GM12878 (cell line): ENCODE data around the gene SHC3. TPM values are rescaled to one million over a fixed set of nuclear protein-coding genes. Genes with fewer than 3 reads are reported as not detected.

Source experiments
- ATAC-seq: fragments of 200-7000 bp; cut with Tn5 transposase; 3 replicates; pipeline ENCODE4 v1.9.1; 2020; ENCODE audit warnings: mild to moderate bottlenecking, moderate library complexity
- BruUV-seq: library from RNA; stranded (reverse); fragments of 400-500 nt; replicated peaks from 2 replicates; lab custom pipeline; 2021; lab: Mats Ljungman, UMichigan
- CTCF ChIA-PET: fragments of 300-600 bp; sonication (Branson Sonifier 250); formaldehyde crosslinking; extraction: SDS; loops from one replicate; lab custom pipeline; 2021; ENCODE audit warnings: inconsistent platforms; lab: Yijun Ruan, JAX
- POLR2A ChIA-PET: fragments of 350-600 bp; formaldehyde crosslinking; extraction: SDS; loops from one replicate; lab custom pipeline; 2021; ENCODE audit warnings: inconsistent platforms; lab: Charles Lee
- RAD21 ChIA-PET: fragments of 300-600 bp; sonication (Branson Sonifier 250); formaldehyde crosslinking; loops from one replicate; lab custom pipeline; 2023; ENCODE audit warnings: antibody characterized with exemption; ENCODE audit not compliant: unreplicated experiment; lab: Charles Lee
- SMC1A ChIA-PET: fragments of 300-600 bp; sonication (Branson Sonifier 250); formaldehyde crosslinking; loops from one replicate; lab custom pipeline; 2023; ENCODE audit not compliant: unreplicated experiment, uncharacterized antibody; lab: Charles Lee
- DNase-seq: peaks from one replicate; pipeline ENCODE4 v3.0.0-alpha.2; 2011; ENCODE audit warnings: low read depth, low spot score
- FAIRE-seq: peaks from 3 replicates; lab custom pipeline; 2011; peaks lifted over from hg19 to GRCh38; lab: Jason Lieb, UNC
- H2AFZ ChIP-seq: 2 replicates; pipeline ENCODE4 v1.6.0; 2011; ENCODE audit warnings: low read depth, low read length, control low read depth; ENCODE audit not compliant: control insufficient read depth
- H3K27ac ChIP-seq: 2 replicates; pipeline ENCODE4 v1.5.1; 2011; ENCODE audit warnings: control low read depth; ENCODE audit not compliant: control insufficient read depth, insufficient read depth
- H3K27me3 ChIP-seq, 2 experiments: replicated peaks in 1 of 2; 2 replicates each; pipeline versions ENCODE4 v1.6.0 to v1.6.1; 2011; ENCODE audit warnings: low read length in 1 of 2; ENCODE audit not compliant: control insufficient read depth in 2 of 2, insufficient read depth in 2 of 2
- H3K36me3 ChIP-seq, 2 experiments: 2 replicates each; pipeline ENCODE4 v1.5.1; 2011; ENCODE audit warnings: low read length in 1 of 2; ENCODE audit not compliant: control insufficient read depth in 2 of 2, insufficient read depth in 2 of 2
- H3K4me1 ChIP-seq: 2 replicates; pipeline ENCODE4 v1.6.1; 2011; ENCODE audit warnings: mild to moderate bottlenecking, low read length, moderate library complexity, mixed read lengths; ENCODE audit not compliant: control insufficient read depth, insufficient read depth
- H3K4me2 ChIP-seq: 2 replicates; pipeline ENCODE4 v1.6.0; 2011; ENCODE audit warnings: control low read depth; ENCODE audit not compliant: control insufficient read depth, insufficient read depth
- H3K4me3 ChIP-seq: fragments of 200-600 bp; sonication (generic); 2 replicates; pipeline ENCODE4 v1.5.1; 2016
- H3K79me2 ChIP-seq: 2 replicates; pipeline ENCODE4 v1.6.0; 2011; ENCODE audit warnings: low read length; ENCODE audit not compliant: control insufficient read depth, insufficient read depth
- H3K9ac ChIP-seq: 2 replicates; pipeline ENCODE4 v1.8.0; 2011; ENCODE audit warnings: low read length, control low read depth, mixed read lengths; ENCODE audit not compliant: control insufficient read depth, insufficient read depth
- H3K9me3 ChIP-seq: replicated peaks from 3 replicates; pipeline ENCODE4 v1.5.1; 2011; ENCODE audit warnings: mild to moderate bottlenecking, low read length; ENCODE audit not compliant: control insufficient read depth, insufficient read depth
- H4K20me1 ChIP-seq: 2 replicates; pipeline ENCODE4 v1.6.0; 2011; ENCODE audit not compliant: control insufficient read depth, insufficient read depth
- BCL11A ChIP-seq: IDR thresholded peaks from 2 replicates; pipeline ENCODE4 v1.6.1; 2011; ENCODE audit warnings: low read depth, low read length
- CBX3 ChIP-seq: fragments of 200-600 bp; sonication (generic); IDR thresholded peaks from 2 replicates; pipeline ENCODE4 v1.6.1; 2016; ENCODE audit warnings: low read depth, borderline replicate concordance
- CBX5 ChIP-seq: sonication (generic); IDR thresholded peaks from 2 replicates; pipeline ENCODE4 v1.6.1; 2016; ENCODE audit warnings: low read depth, moderate library complexity, mild to moderate bottlenecking, inconsistent platforms
- CHD4 ChIP-seq: fragments of 200-600 bp; sonication (generic); IDR thresholded peaks from 2 replicates; pipeline ENCODE4 v1.6.1; 2016; ENCODE audit warnings: mild to moderate bottlenecking
- EZH2 ChIP-seq: IDR thresholded peaks from 2 replicates; pipeline ENCODE4 v1.6.1; 2012; ENCODE audit warnings: low read depth, mild to moderate bottlenecking, control low read depth, inconsistent platforms, low read length, borderline replicate concordance; ENCODE audit not compliant: control insufficient read depth
- JUNB ChIP-seq: IDR thresholded peaks from 2 replicates; pipeline ENCODE4 v1.6.1; 2016; ENCODE audit warnings: antibody characterized with exemption, mild to moderate bottlenecking
- NFYA ChIP-seq: IDR thresholded peaks from 2 replicates; pipeline ENCODE4 v1.6.1; 2011; ENCODE audit warnings: low read depth, mild to moderate bottlenecking, low read length, improper control_type of control experiment, borderline replicate concordance
- NKRF ChIP-seq: fragments of 450-650 bp; conservative IDR thresholded peaks from 2 replicates; pipeline ENCODE4 v1.6.1; 2017; ENCODE audit warnings: mild to moderate bottlenecking, moderate library complexity
- REST ChIP-seq: IDR thresholded peaks from 2 replicates; pipeline ENCODE4 v1.6.1; 2012; ENCODE audit warnings: mild to moderate bottlenecking, low read depth, low read length
- SMAD5 ChIP-seq: IDR thresholded peaks from 2 replicates; pipeline ENCODE4 v1.6.1; 2016; ENCODE audit warnings: antibody characterized with exemption, low read depth
- SREBF1 ChIP-seq: IDR thresholded peaks from 2 replicates; pipeline ENCODE4 v1.6.1; 2012; ENCODE audit warnings: mild to moderate bottlenecking, low read length
- STAT1 ChIP-seq: fragments of 450-650 bp; conservative IDR thresholded peaks from 2 replicates; pipeline ENCODE4 v1.6.1; 2014; ENCODE audit warnings: antibody characterized with exemption, mild to moderate bottlenecking
- SUPT20H ChIP-seq: IDR thresholded peaks from 2 replicates; pipeline ENCODE4 v1.6.1; 2011; ENCODE audit warnings: low read depth, mild to moderate bottlenecking, low read length, moderate library complexity, borderline replicate concordance; ENCODE audit not compliant: control insufficient read depth
- ZBTB40 ChIP-seq: fragments of 450-650 bp; IDR thresholded peaks from 2 replicates; pipeline ENCODE4 v1.6.1; 2016; ENCODE audit warnings: mild to moderate bottlenecking, moderate library complexity, borderline replicate concordance
- ZNF24 ChIP-seq: fragments of 450-650 bp; IDR thresholded peaks from 2 replicates; pipeline ENCODE4 v1.6.1; 2017; ENCODE audit warnings: antibody characterized with exemption, mild to moderate bottlenecking
- ZNF384 ChIP-seq: IDR thresholded peaks from 2 replicates; pipeline ENCODE4 v1.6.1; 2012; ENCODE audit warnings: low read depth, mild to moderate bottlenecking, low read length, improper control_type of control experiment, borderline replicate concordance
- ZSCAN29 ChIP-seq: fragments of 450-650 bp; IDR thresholded peaks from 2 replicates; pipeline ENCODE4 v1.6.1; 2017; ENCODE audit warnings: mild to moderate bottlenecking, moderate library complexity
- WGBS: methylation state at CpG from one replicate; pipeline ENCODE4 v1.1.6; 2016; ENCODE audit warnings: low lambda C conversion rate; ENCODE audit not compliant: insufficient replicate concordance, insufficient coverage; ENCODE audit errors: missing lambda C conversion rate; 5-methylcytosine and 5-hydroxymethylcytosine counted together
- in situ Hi-C: fragments of 300-500 bp; cut with MboI; formaldehyde crosslinking; loops from 9 replicates; pipeline ENCODE4 v1.14.3; 2018; ENCODE audit warnings: mixed read lengths
- intact Hi-C: fragments of 100-400 bp; cut with micrococcal nuclease; formaldehyde crosslinking; loops from one replicate; pipeline ENCODE4 v1.14.2; 2022; ENCODE audit not compliant: unreplicated experiment
- polyA plus RNA-seq, 11 experiments: library from polyadenylated mRNA; depleted of rRNA in 4 of 11; unstranded in 6 of 11; stranded (reverse) in 5 of 11; fragments of >200 nt; fragmentation: Nextera tagmentation in 4 of 11; fragmentation: Illumina TruSeq in 1 of 11; extraction: Ambion mirVana in 4 of 11; extraction: Trizol in 1 of 11; gene quantifications; 1 replicate in 1 of 11; 2 replicates in 10 of 11; pipeline versions ENCODE4 v1.2.1 to v1.2.3, GENCODE V29; 2011 to 2016; ENCODE audit warnings: inconsistent platforms in 2 of 11, missing spikeins in 2 of 11, low read depth in 1 of 11
- total RNA-seq, 4 experiments: library from RNA; depleted of rRNA in 3 of 4; stranded (reverse); fragments of >200 nt in 3 of 4; fragmentation: Illumina TruSeq in 1 of 4; extraction: Trizol in 1 of 4; gene quantifications; 2 replicates each; pipeline versions ENCODE4 v1.2.1 to v1.2.3, GENCODE V29; 2013 to 2021

Gene SHC3
- total and polyA plus RNA-seq, 10 of the 15 experiments (the other 5 are each of a cell fraction or from before 2014, with no cell fraction given) = 0.01 to 0.06 TPM; not detected in 8

GRCh38 chr9:89134709-89135108 is 43.9 kb downstream of the SHC3 start:
- ChIA-PET POLR2A (no interaction called here), RAD21 (no interaction called here), CTCF (no interaction called here), SMC1A (interaction anchor here (1.1 kb wide), 1 partner anchor 371 kb away, joined by 5 read pairs; no protein-coding TSS in a partner anchor)
- no peak overlapping the region for H2AFZ ChIP-seq
- no peaks in the 10 kb centered on the region for H3K79me2 ChIP-seq
- H4K20me1 ChIP-seq = no peaks in the 10 kb centered on the region
- intact Hi-C loops = no loop called here
- no peak overlapping the region for H3K4me2 ChIP-seq
- H3K4me1 ChIP-seq = no peaks in the 10 kb centered on the region
- H3K36me3 ChIP-seq = no peaks in the 10 kb centered on the region
- in situ Hi-C loops = no loop called here
- 4% methylated on average over 1 of the region's 1 CpG for WGBS
- BruUV-seq = no TSS peak
- no peaks in the 10 kb centered on the region for H3K9me3 ChIP-seq
- FAIRE-seq = no peak
- H3K27ac ChIP-seq = no peak overlapping the region
- ATAC-seq = no peak
- H3K9ac ChIP-seq = no peak overlapping the region
- no peak for DNase-seq
- no peaks in the 10 kb centered on the region for H3K27me3 ChIP-seq
- no peak overlapping the region for H3K4me3 ChIP-seq
- TF ChIP-seq EZH2 (no peak), BCL11A (no peak), CBX3 (no peak), CBX5 (no peak), ZSCAN29 (no peak), NFYA (no peak), NKRF (no peak), ZNF384 (no peak), ZNF24 (no peak), SREBF1 (no peak), SUPT20H (no peak), JUNB (no peak), REST (no peak), SMAD5 (no peak), ZBTB40 (no peak), CHD4 (no peak), STAT1 (no peak)
